ENCODE measurements around the gene SPATS2L.

SPATS2L gene

GRCh38 chr2:200353120-200353519 is 46.6 kb downstream of the SPATS2L start:
- DNase-seq, result no peak

- DNase-seq, result no peak
Measured at GRCh38 chr2:200353874-200354273, 47.4 kb downstream of the SPATS2L start.

- DNase-seq, result no peak
Measured at GRCh38 chr2:200354833-200355751, 48.6 kb downstream of the SPATS2L start.

GRCh38 chr2:200356321-200356720 is 49.8 kb downstream of the SPATS2L start:
- DNase-seq, result no peak

- DNase-seq, result no peak
Measured at GRCh38 chr2:200356857-200357384, 50.4 kb downstream of the SPATS2L start.

- no peak for DNase-seq
Measured at GRCh38 chr2:200357845-200358244, 51.4 kb downstream of the SPATS2L start.

GRCh38 chr2:200359552-200359951 is 53.1 kb downstream of the SPATS2L start:
- no peak for DNase-seq

GRCh38 chr2:200360364-200360763 is 53.9 kb downstream of the SPATS2L start:
- no peak for DNase-seq

GRCh38 chr2:200362202-200362917 is 55.9 kb downstream of the SPATS2L start:
- DNase-seq, result no peak

GRCh38 chr2:200363279-200363678 is 56.8 kb downstream of the SPATS2L start:
- no peak for DNase-seq

GRCh38 chr2:200364142-200364541 is 57.6 kb downstream of the SPATS2L start:
- DNase-seq, result no peak

GRCh38 chr2:200364620-200365019 is 58.1 kb downstream of the SPATS2L start:
- DNase-seq, result no peak

GRCh38 chr2:200365209-200365608 is 58.7 kb downstream of the SPATS2L start:
- DNase-seq, result no peak

- DNase-seq, result no peak
Measured at GRCh38 chr2:200367155-200367554, 60.7 kb downstream of the SPATS2L start.

- no peak for DNase-seq
Measured at GRCh38 chr2:200369886-200370285, 63.4 kb downstream of the SPATS2L start.

GRCh38 chr2:200373231-200373630 is 66.7 kb downstream of the SPATS2L start:
- no peak for DNase-seq

GRCh38 chr2:200373973-200374416 is 67.5 kb downstream of the SPATS2L start:
- no peak for DNase-seq

- no peak for DNase-seq
Measured at GRCh38 chr2:200376513-200377354, 70.2 kb downstream of the SPATS2L start.

GRCh38 chr2:200377355-200378336 is 71.2 kb downstream of the SPATS2L start:
- DNase-seq, result no peak

- no peak for DNase-seq
Measured at GRCh38 chr2:200378652-200379290, 72.3 kb downstream of the SPATS2L start.
